ENCODE results near the gene ERBB4.
"Not testable (repeated sequence)": the region's sequence is repeated elsewhere in the genome, so short reads cannot be mapped to it uniquely, and the experiment has no call there.

Gene ERBB4

GRCh38 chr2:212530991-212531390 lies 7.6 kb downstream of the ERBB4 start:
- in situ Hi-C loops (cut with MboI; ENCODE audit: low sequenced_read_pairs): loop anchor here (25.0 kb wide), 1 partner anchor 769 kb away; no protein-coding TSS in a partner anchor

GRCh38 chr2:212530373-212530772 lies 8.2 kb downstream of the ERBB4 start:
- in situ Hi-C loops (cut with MboI; ENCODE audit: low sequenced_read_pairs): loop anchor here (25.0 kb wide), 1 partner anchor 768 kb away; no protein-coding TSS in a partner anchor

GRCh38 chr2:212528106-212528856 lies 10.3 kb downstream of the ERBB4 start:
- in situ Hi-C loops (cut with MboI; ENCODE audit: low sequenced_read_pairs): loop anchor here (25.0 kb wide), 1 partner anchor 766 kb away; no protein-coding TSS in a partner anchor

- in situ Hi-C loops (cut with MboI; ENCODE audit: low sequenced_read_pairs): loop anchor here (25.0 kb wide), 1 partner anchor 764 kb away; no protein-coding TSS in a partner anchor
These were observed 12.5 kb downstream of the ERBB4 start for GRCh38 chr2:212526059-212526458.

- in situ Hi-C loops (cut with MboI; ENCODE audit: low sequenced_read_pairs): no loop called here
These were observed 14.8 kb downstream of the ERBB4 start for GRCh38 chr2:212523756-212524155.

- in situ Hi-C loops (cut with MboI; ENCODE audit: low sequenced_read_pairs): no loop called here
These were observed 18.3 kb downstream of the ERBB4 start for GRCh38 chr2:212520340-212520739.

- in situ Hi-C loops (cut with MboI; ENCODE audit: low sequenced_read_pairs): no loop called here
These were observed 20.9 kb downstream of the ERBB4 start for GRCh38 chr2:212517693-212518092.

GRCh38 chr2:212505586-212505985 lies 33.0 kb downstream of the ERBB4 start:
- in situ Hi-C loops (cut with MboI; ENCODE audit: low sequenced_read_pairs): no loop called here

GRCh38 chr2:212495046-212495445 lies 43.6 kb downstream of the ERBB4 start:
- in situ Hi-C loops (cut with MboI; ENCODE audit: low sequenced_read_pairs): no loop called here

- in situ Hi-C loops (cut with MboI; ENCODE audit: low sequenced_read_pairs): no loop called here
These were observed 44.1 kb downstream of the ERBB4 start for GRCh38 chr2:212494418-212495020.

- in situ Hi-C loops (cut with MboI; ENCODE audit: low sequenced_read_pairs): no loop called here
These were observed 48.8 kb downstream of the ERBB4 start for GRCh38 chr2:212489719-212490346.

- in situ Hi-C loops (cut with MboI; ENCODE audit: low sequenced_read_pairs): no loop called here
These were observed 50.0 kb downstream of the ERBB4 start for GRCh38 chr2:212488611-212489010.

GRCh38 chr2:212484563-212485080 lies 54.0 kb downstream of the ERBB4 start:
- in situ Hi-C loops (cut with MboI; ENCODE audit: low sequenced_read_pairs): no loop called here

GRCh38 chr2:212480447-212480846 lies 58.2 kb downstream of the ERBB4 start:
- in situ Hi-C loops (cut with MboI; ENCODE audit: low sequenced_read_pairs): no loop called here

- in situ Hi-C loops (cut with MboI; ENCODE audit: low sequenced_read_pairs): no loop called here
These were observed 61.0 kb downstream of the ERBB4 start for GRCh38 chr2:212477571-212477970.

GRCh38 chr2:212473211-212473610 lies 65.4 kb downstream of the ERBB4 start:
- in situ Hi-C loops (cut with MboI; ENCODE audit: low sequenced_read_pairs): no loop called here

- in situ Hi-C loops (cut with MboI; ENCODE audit: low sequenced_read_pairs): not testable (repeated sequence)
These were observed 71.1 kb downstream of the ERBB4 start for GRCh38 chr2:212467551-212467950.

- in situ Hi-C loops (cut with MboI; ENCODE audit: low sequenced_read_pairs): no loop called here
These were observed 73.1 kb downstream of the ERBB4 start for GRCh38 chr2:212465456-212465855.

- in situ Hi-C loops (cut with MboI; ENCODE audit: low sequenced_read_pairs): not testable (repeated sequence)
These were observed 76.9 kb downstream of the ERBB4 start for GRCh38 chr2:212461708-212462107.

GRCh38 chr2:212454149-212454548 lies 84.5 kb downstream of the ERBB4 start:
- in situ Hi-C loops (cut with MboI; ENCODE audit: low sequenced_read_pairs): no loop called here

GRCh38 chr2:212451786-212452231 lies 86.8 kb downstream of the ERBB4 start:
- in situ Hi-C loops (cut with MboI; ENCODE audit: low sequenced_read_pairs): no loop called here

All from HL-60/S4 treated with retinoic acid at 250 ng/mL for 4 days and 3 days (cell line).